ENCODE data around the gene PPM1H. TPM values are rescaled to one million over a fixed set of nuclear protein-coding genes. Genes with fewer than 3 reads are reported as not detected.

PPM1H gene
- total RNA-seq, 1 experiment from 2014 or later, result 37.1 TPM

GRCh38 chr12:62769076-62769619 lies 165.8 kb downstream of the PPM1H start:
- no peak for DNase-seq (ENCODE audit: low spot score)
- ChIA-PET POLR2A (no interaction called here), CTCF (interaction anchor here (0.7 to 2.0 kb wide), 2 partner anchors 30 to 331 kb away, joined by 4 read pairs; no protein-coding TSS in a partner anchor)
- Mint-ChIP-seq H3K27me3 (ENCODE audit: low read depth) (no peaks in the 10 kb centered on the region), H3K4me1 (peaks cover 33% of the 10 kb centered on the region), H3K4me3 (no peak overlapping the region), H3K27ac (no peak overlapping the region), H3K36me3 (peaks cover 3% of the 10 kb centered on the region; the same call in 1 of the 2 replicates), H3K9me3 (no peaks in the 10 kb centered on the region)
- TF ChIP-seq HMGA2 (CRISPR knock-in tag; IDR thresholded peaks at IDR 0.05), result no peak
- TF ChIP-seq FOXP4 (CRISPR knock-in tag; IDR thresholded peaks at IDR 0.05), result no peak
- no peak for TF ChIP-seq IRF1 (CRISPR knock-in tag; IDR thresholded peaks at IDR 0.05)
- no peak for TF ChIP-seq MXD4 (CRISPR knock-in tag; IDR thresholded peaks at IDR 0.05; ENCODE audit: borderline replicate concordance)
- TF ChIP-seq HMGXB4 (CRISPR knock-in tag; IDR thresholded peaks at IDR 0.05), result no peak
- no peak for TF ChIP-seq GTF2I (CRISPR knock-in tag; conservative IDR thresholded peaks at IDR 0.05)
- no peak for TF ChIP-seq ZBTB21 (CRISPR knock-in tag; IDR thresholded peaks at IDR 0.05; ENCODE audit: borderline replicate concordance)
- no peak for TF ChIP-seq E2F4 (CRISPR knock-in tag; IDR thresholded peaks at IDR 0.05; ENCODE audit: borderline replicate concordance, low read depth)
- TF ChIP-seq JAZF1 (CRISPR knock-in tag; IDR thresholded peaks at IDR 0.05), result no peak
- ATAC-seq, result peak; percentile 24

- CTCF ChIA-PET, result no interaction called here
- Mint-ChIP-seq H3K4me3 (no peak overlapping the region), H3K4me1 (peaks cover 33% of the 10 kb centered on the region), H3K9me3 (no peaks in the 10 kb centered on the region), H3K36me3 (peaks cover 14% of the 10 kb centered on the region), H3K27me3 (ENCODE audit: low read depth) (no peaks in the 10 kb centered on the region), H3K27ac (no peak overlapping the region; the same call in 1 of the 2 replicates)
- ATAC-seq (no peak), DNase-seq (ENCODE audit: low spot score) (no peak)
- POLR2A ChIA-PET, result no interaction called here
- TF ChIP-seq FOXJ3 (CRISPR knock-in tag; IDR thresholded peaks at IDR 0.05; ENCODE audit: borderline replicate concordance) (no peak), IRF2 (CRISPR knock-in tag; IDR thresholded peaks at IDR 0.05; ENCODE audit: borderline replicate concordance, low read depth) (no peak), EMX1 (CRISPR knock-in tag; IDR thresholded peaks at IDR 0.05) (no peak), ATF6 (CRISPR knock-in tag; IDR thresholded peaks at IDR 0.05) (no peak), ZNF423 (CRISPR knock-in tag; IDR thresholded peaks at IDR 0.05) (no peak), JAZF1 (CRISPR knock-in tag; IDR thresholded peaks at IDR 0.05) (no peak), ZNF671 (CRISPR knock-in tag; IDR thresholded peaks at IDR 0.05) (no peak), CDX4 (CRISPR knock-in tag; IDR thresholded peaks at IDR 0.05; ENCODE audit: borderline replicate concordance) (no peak), PRDM15 (CRISPR knock-in tag; IDR thresholded peaks at IDR 0.05) (no peak), ATF2 (CRISPR knock-in tag; IDR thresholded peaks at IDR 0.05; ENCODE audit: borderline replicate concordance, low read depth) (no peak), ETV6 (CRISPR knock-in tag; IDR thresholded peaks at IDR 0.05) (no peak)
Observed at GRCh38 chr12:62767946-62768345, 167.0 kb downstream of the PPM1H start.

Data from WTC11 (cell line).